IPS DF 6.9 (cell line): ENCODE measurements around the gene MLN.

Source experiments
- DNase-seq: peaks from one replicate; pipeline ENCODE4 v3.0.0-alpha.2; 2013; ENCODE audit warnings: low read depth, low spot score
- H3K27ac ChIP-seq: one replicate; pipeline ENCODE4 v1.5.1; 2013; ENCODE audit warnings: low read length, control low read depth
- H3K27me3 ChIP-seq: 2 replicates; pipeline ENCODE4 v1.6.1; 2013; ENCODE audit warnings: mild to moderate bottlenecking, low read length; ENCODE audit not compliant: control insufficient read depth, insufficient read depth
- H3K36me3 ChIP-seq: 2 replicates; pipeline ENCODE4 v1.6.1; 2013; ENCODE audit warnings: low read length; ENCODE audit not compliant: control insufficient read depth, insufficient read depth
- H3K4me1 ChIP-seq: 2 replicates; pipeline ENCODE4 v1.6.1; 2013; ENCODE audit warnings: low read length; ENCODE audit not compliant: control insufficient read depth, insufficient read depth
- H3K4me3 ChIP-seq: 2 replicates; pipeline ENCODE4 v1.5.1; 2013; ENCODE audit warnings: mild to moderate bottlenecking, low read length
- H3K9me3 ChIP-seq: 2 replicates; pipeline ENCODE4 v1.6.1; 2013; ENCODE audit warnings: low read length, inconsistent platforms; ENCODE audit not compliant: control insufficient read depth, insufficient read depth
- WGBS: extraction: QIAGEN DNeasy Blood & Tissue Kit; methylation state at CpG from one replicate; pipeline ENCODE4 v1.1.7; 2013; ENCODE audit warnings: mixed read lengths, missing lambda C conversion rate; ENCODE audit not compliant: insufficient read length, insufficient coverage; 5-methylcytosine and 5-hydroxymethylcytosine counted together

MLN gene

DNA sequence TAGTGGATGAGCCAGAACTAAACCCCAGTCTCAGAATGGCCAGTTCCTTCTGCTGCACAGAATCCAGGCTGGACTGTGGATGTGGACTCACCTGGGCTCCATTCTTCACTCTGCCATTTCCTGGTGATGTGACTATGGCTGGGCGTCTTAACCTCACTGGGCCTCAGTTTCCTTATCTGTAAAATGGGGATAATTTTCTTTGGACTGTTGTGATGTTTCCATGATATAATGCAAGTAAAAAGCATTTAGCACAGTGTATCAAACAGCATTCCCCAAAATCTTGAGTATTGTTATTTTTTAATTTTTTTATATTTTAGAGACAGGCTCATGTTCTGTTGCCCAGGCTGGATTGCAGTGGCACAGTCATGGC is 51.2 kb downstream of the MLN start:
- DNase-seq = no peak
- Histone ChIP-seq H3K36me3 (no peaks in the 10 kb centered on the region), H3K27me3 (no peaks in the 10 kb centered on the region), H3K4me3 (no peak overlapping the region), H3K9me3 (no peaks in the 10 kb centered on the region), H3K4me1 (0 out of 2 replicates have a peak, but pooled peaks cover 3% of the 10 kb centered on the region), H3K27ac (no peak overlapping the region)
- no CpG with 5 or more reads among the region's 1 CpG for WGBS

DNA sequence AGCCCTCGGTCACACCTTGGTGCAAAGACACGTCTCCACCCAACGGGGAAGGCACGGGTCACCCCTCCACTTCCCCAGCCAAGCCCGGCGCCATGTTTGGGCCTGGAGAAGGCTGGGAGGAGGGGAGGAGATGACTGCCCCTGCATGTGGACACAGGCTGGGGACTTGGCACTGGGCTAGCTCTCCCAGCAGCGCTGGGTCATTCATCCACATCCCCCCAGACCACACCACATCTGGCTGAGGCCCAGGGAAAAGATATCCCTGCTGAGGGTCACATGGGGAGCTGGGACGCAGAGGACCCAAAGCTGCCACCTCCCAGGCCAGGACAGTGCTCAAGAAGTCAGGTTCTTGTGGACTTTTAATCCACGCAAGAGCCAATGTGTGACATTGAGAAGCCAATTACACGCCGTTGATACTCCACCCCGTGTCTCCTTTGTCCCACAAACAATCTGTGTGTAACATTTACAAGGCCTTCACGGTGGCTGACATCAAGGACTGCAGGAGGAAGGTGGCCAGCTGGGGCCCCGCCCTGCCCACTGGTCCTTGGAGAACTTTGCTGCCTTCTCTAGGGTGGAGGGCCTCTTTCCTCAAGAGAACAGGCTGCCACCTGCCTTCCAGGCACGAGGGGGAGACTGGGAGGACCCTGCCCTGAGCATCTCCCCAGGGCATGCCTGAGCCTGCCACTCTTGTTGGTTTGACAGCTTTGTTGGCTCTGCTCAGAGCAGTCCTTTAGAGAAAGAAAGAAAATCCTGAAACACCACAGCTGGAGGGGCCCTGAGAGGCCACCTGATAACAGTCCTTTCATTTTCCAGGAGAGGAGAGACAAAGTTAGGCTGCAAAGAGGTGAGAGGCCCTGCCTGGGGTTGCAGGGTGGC is 51.8 kb downstream of the MLN start:
- H3K4me3 ChIP-seq = no peak overlapping the region
- H3K27ac ChIP-seq = no peak overlapping the region
- no CpG with 5 or more reads among the region's 15 CpGs for WGBS
- H3K9me3 ChIP-seq = no peaks in the 10 kb centered on the region
- H3K36me3 ChIP-seq = no peaks in the 10 kb centered on the region
- H3K27me3 ChIP-seq = no peaks in the 10 kb centered on the region
- H3K4me1 ChIP-seq = peaks cover 4% of the 10 kb centered on the region; the same call in 1 of the 2 replicates
- no peak for DNase-seq

DNA sequence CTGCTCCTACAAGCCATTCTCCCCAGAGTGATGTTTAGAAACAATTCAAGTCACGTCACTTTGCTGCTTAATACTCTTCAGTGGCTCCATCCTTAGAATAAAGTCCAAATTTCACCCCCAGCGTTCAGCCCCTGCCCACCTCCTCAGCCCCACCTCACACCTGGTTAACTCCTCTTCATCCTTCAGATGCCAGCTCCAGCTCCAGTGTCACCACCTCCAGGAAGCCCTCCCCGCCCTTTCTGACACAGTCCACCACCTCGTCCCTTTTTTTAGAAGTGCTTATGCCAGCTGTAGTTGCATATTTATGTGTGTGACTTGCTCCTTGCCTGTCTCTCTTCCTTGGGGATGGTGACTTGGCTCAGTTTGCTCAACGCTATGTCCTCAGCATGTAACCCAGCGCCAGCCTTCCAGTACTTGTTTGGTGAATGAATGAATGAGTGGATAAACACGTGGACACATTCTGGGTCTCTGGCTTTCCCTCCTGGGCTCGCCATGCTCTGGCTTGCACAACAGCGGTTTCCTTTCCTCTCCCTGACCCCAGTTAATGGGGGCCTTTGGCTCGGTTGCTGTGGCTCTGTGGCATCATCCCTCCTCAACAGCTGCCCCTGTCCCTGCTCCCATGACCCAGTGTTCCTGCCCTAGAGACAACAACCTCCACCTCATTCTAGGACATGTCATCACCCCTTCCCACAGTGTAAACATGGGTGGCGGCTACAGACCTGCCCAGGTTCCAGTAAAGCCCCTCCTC is 53.4 kb downstream of the MLN start:
- DNase-seq = no peak
- no CpG with 5 or more reads among the region's 11 CpGs for WGBS
- no peak overlapping the region for H3K27ac ChIP-seq
- H3K4me1 ChIP-seq = peaks cover 16% of the 10 kb centered on the region
- H3K36me3 ChIP-seq = no peaks in the 10 kb centered on the region
- H3K9me3 ChIP-seq = no peaks in the 10 kb centered on the region
- H3K4me3 ChIP-seq = no peak overlapping the region
- H3K27me3 ChIP-seq = no peaks in the 10 kb centered on the region

DNA sequence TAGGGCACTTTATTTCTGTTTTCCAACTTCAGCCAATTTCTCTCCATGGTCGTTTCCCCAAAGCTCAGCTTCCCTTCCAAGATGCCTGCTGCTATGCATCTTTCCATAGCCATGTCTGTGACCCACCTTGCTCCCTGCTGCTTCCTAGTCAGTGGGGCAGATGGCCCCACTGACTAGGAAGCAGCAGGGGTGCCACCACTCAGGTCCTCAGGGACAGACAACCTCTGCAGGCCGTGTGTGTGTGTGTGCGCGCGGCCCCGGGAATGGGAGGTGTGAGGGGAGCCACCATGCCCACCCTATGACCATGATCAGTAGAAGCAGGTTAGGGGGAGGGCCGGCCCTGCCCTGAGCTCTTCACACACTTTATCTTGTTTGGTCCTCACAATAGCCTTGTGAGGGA is 54.4 kb downstream of the MLN start:
- peaks cover 16% of the 10 kb centered on the region for H3K4me1 ChIP-seq
- H3K27ac ChIP-seq = no peak overlapping the region
- WGBS = no CpG with 5 or more reads among the region's 7 CpGs
- DNase-seq = no peak
- H3K4me3 ChIP-seq = no peak overlapping the region
- no peaks in the 10 kb centered on the region for H3K27me3 ChIP-seq
- H3K36me3 ChIP-seq = no peaks in the 10 kb centered on the region
- H3K9me3 ChIP-seq = no peaks in the 10 kb centered on the region

DNA sequence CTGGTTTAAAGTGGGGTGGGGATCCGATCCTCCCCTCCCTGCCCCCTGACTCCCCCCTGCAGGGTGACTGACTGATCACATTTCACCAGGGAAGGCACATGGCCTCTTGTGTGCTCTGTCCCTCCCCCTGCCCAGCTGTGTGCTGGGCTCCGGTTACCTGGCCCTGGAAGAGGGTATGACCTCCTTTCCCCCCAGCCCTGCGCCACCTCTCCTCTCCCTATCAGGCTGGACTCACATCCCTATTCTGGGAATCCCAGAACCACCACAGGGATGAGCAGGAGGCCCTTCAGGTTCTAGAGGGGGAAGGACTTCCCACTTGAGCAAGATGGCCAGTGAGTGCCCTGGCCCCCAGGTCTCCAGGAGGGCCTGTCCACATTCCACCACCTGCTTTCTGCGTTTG is 55.0 kb downstream of the MLN start:
- Histone ChIP-seq H3K4me1 (peaks cover 17% of the 10 kb centered on the region), H3K27me3 (no peaks in the 10 kb centered on the region), H3K36me3 (no peaks in the 10 kb centered on the region), H3K27ac (no peak overlapping the region), H3K9me3 (no peaks in the 10 kb centered on the region), H3K4me3 (no peak overlapping the region)
- WGBS = no CpG with 5 or more reads among the region's 4 CpGs
- DNase-seq = no peak

DNA sequence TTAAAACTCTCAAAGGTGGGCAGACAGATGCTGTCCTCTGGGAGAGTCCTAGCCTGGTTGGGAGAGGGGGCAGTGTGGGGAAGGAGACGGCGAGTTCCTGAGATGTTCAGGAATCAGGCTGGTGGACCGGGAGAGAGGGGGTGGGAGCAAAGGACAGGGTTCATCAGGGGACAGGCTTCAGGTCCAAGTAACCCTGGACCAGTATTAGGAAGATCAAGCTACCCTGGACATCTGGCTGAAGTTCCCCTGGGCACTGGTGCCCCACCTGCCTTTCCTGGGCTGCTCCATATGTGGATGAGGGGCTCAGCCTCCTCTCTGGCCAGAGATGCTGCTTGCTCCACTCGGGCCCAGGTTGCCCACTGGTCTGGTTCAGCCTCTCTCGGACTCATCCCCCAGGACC is 56.0 kb downstream of the MLN start:
- H3K36me3 ChIP-seq = no peaks in the 10 kb centered on the region
- no CpG with 5 or more reads among the region's 5 CpGs for WGBS
- peaks cover 17% of the 10 kb centered on the region for H3K4me1 ChIP-seq
- no peaks in the 10 kb centered on the region for H3K9me3 ChIP-seq
- DNase-seq = no peak
- no peak overlapping the region for H3K27ac ChIP-seq
- H3K4me3 ChIP-seq = no peak overlapping the region
- no peaks in the 10 kb centered on the region for H3K27me3 ChIP-seq

DNA sequence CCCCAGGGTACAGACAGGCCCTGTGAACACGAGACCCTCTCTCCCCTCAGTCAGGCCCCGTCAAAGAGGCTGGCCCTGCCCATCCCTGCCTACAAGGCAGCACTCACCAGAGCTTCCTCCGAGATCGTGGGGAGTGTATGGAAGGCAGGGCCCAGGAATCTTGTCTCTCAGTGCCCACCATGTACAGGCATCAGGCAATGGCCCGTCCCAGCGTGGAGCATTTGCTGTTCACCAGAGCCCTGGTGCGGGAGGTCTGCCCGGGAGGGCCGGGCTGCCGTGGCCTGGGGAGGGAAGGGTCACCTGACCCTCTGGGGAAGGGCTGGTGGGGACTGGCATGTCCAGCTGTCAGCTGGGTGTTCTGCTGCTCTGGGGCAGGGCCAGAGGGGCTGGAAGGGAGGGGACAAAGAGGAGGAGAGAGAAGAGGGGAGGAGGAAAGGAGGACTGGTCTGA is 57.1 kb downstream of the MLN start, which contains the start of gene IP6K3:
TSS of gene IP6K3 (minus strand) at position 255 of the 450 bp plus-strand sequence. CDS start 11,429 bp downstream, outside the sequence.
- H3K9me3 ChIP-seq = no peaks in the 10 kb centered on the region
- no peaks in the 10 kb centered on the region for H3K27me3 ChIP-seq
- WGBS = no CpG with 5 or more reads among the region's 10 CpGs
- H3K4me1 ChIP-seq = peaks cover 18% of the 10 kb centered on the region
- no peaks in the 10 kb centered on the region for H3K36me3 ChIP-seq
- H3K27ac ChIP-seq = no peak within 1 kb of the TSS
- DNase-seq = no peak
- H3K4me3 ChIP-seq = no peak within 1 kb of the TSS

DNA sequence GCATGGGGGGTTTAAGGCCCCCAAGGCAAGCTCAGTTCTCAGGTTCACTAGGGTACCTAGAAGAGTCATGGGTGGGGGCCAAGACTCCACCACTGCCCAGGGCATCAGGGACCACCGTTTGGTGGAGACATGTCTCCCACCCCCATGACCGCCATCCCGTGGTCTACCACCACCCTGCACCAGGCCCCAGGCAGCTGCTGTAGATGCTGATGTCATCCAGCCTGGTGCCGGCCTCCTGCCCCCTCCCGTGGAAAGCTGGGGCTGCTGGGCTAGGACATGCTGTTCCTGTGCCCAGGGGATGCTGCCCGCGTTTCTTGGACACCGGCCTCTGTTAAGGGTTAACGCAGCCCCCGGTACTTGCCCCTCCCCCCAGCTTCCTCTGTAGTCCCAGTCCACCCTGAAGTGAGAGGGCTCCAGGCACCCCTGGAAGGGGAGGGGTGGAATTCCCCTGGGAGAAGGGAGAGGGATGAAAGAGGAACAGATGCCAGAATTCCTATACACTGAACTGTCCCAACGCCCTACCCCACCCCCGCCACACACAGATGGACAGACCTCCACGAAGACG is 57.7 kb downstream of the MLN start:
- H3K27ac ChIP-seq = no peak overlapping the region
- no CpG with 5 or more reads among the region's 14 CpGs for WGBS
- DNase-seq = no peak
- no peaks in the 10 kb centered on the region for H3K9me3 ChIP-seq
- H3K4me1 ChIP-seq = peaks cover 18% of the 10 kb centered on the region
- H3K36me3 ChIP-seq = no peaks in the 10 kb centered on the region
- H3K4me3 ChIP-seq = no peak overlapping the region
- H3K27me3 ChIP-seq = no peaks in the 10 kb centered on the region

DNA sequence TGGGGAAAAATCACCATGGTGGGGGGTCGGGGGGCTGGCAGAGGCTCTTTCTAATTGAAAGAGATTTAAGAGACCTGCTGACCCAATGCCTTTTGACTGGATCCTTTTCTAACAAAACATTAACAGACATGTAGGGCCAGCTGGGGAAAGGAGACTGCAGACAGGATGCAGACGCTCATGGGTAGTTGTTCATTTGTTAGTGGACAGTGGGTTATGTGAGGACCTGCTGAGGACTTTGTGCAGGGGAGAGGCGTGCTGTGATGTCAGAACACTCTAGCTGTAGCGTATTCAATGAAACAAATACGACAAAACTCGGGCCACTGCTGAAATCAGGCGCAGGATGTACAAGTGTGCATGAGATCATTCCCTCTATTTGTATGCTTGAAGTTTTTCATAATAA is 58.3 kb downstream of the MLN start:
- no CpG with 5 or more reads among the region's 7 CpGs for WGBS

DNA sequence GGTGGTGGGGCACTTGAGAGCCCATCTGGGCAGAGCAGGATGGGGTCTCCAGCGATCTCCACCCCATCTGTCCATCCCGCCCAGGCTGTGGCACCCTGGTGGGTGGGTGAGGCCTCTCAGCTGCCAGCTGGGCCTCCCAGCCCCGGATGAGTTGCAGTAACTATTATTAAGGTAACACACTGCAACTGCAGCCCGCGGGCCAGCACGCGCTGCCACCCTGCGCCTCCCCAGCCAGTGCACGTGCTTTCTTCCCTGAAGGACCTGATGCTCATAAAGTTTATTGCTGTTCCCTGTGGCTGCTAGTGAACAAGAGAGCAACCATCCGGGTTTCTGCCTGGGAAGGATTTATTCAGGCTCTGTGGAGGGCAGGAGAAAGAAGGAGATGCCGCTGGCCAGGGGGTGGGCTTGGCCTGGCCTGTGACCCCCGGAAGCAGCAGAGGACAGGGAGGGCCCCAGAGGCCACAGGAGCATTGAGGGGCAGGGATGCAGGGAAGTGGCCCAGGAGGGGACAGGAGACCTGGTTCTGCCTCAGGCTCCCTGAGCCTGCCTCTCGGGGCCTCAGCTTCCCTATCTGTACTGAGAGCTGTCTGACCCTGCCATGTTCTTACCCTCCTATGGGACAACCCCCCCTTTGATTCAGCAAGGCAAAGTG is 58.8 kb downstream of the MLN start:
- no peaks in the 10 kb centered on the region for H3K9me3 ChIP-seq
- no peaks in the 10 kb centered on the region for H3K27me3 ChIP-seq
- peaks cover 18% of the 10 kb centered on the region for H3K4me1 ChIP-seq
- no peak overlapping the region for H3K4me3 ChIP-seq
- no CpG with 5 or more reads among the region's 13 CpGs for WGBS
- no peak for DNase-seq
- H3K27ac ChIP-seq = no peak overlapping the region
- H3K36me3 ChIP-seq = no peaks in the 10 kb centered on the region

More for the DNA sequence above, 58.3 kb downstream of the MLN start:
- DNase-seq = no peak
- Histone ChIP-seq H3K4me3 (no peak overlapping the region), H3K27me3 (no peaks in the 10 kb centered on the region), H3K9me3 (no peaks in the 10 kb centered on the region), H3K4me1 (peaks cover 18% of the 10 kb centered on the region), H3K36me3 (no peaks in the 10 kb centered on the region), H3K27ac (no peak overlapping the region)
